H1 (cell line): Measurements from ENCODE around the gene SH2B3.

Experiments used
- EP300 ChIP-seq, 2 experiments: IDR thresholded peaks; 1 replicate in 1 of 2; 2 replicates in 1 of 2; pipeline ENCODE4 v1.6.1; 2011 to 2012; ENCODE audit warnings: low read depth in 2 of 2, low read length in 2 of 2, mild to moderate bottlenecking in 2 of 2, borderline replicate concordance in 1 of 2, inconsistent platforms in 1 of 2, moderate library complexity in 1 of 2
- TF ChIP-seq, protein P1 (sequence below), 3 experiments: IDR thresholded peaks; 1 replicate in 2 of 3; 2 replicates in 1 of 3; pipeline versions ENCODE4 v1.5.1 to v1.6.1; 2011; ENCODE audit warnings: low read length in 3 of 3, mild to moderate bottlenecking in 3 of 3, inconsistent platforms in 2 of 3, low read depth in 1 of 3, moderate library complexity in 1 of 3; ENCODE audit not compliant: insufficient read depth in 1 of 3; ENCODE audit errors: control extremely low read depth in 1 of 3
- TF ChIP-seq, protein P2 (sequence below): IDR thresholded peaks from 2 replicates; pipeline ENCODE4 v1.6.1; 2011; ENCODE audit warnings: low read length, improper control_type of control experiment

DNA sequence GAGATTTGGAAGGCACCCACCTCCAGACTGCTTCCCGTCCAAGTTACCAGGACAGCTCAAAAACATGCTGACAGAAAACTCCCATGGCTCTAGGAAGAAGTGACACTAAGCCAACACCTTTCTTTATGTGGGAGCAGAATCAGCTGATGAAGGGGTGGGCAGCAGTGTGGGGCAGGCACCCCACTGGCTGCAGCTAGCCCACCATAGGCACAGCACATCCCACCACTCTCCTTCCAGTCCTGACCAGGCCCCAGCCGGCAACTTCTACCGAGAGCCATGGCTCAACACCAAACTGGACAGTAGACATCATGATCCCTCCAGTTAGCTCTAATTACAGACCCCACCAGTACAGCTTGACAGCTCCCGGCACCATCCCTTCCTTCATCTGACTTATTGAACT lies 45.0 kb downstream of the SH2B3 start:
- no peak for TF ChIP-seq EP300 (IDR thresholded peaks at IDR 0.05; ENCODE audit: borderline replicate concordance in 1 of 2, low read depth in 2 of 2, low read length in 2 of 2)
- TF ChIP-seq, protein P1, sequence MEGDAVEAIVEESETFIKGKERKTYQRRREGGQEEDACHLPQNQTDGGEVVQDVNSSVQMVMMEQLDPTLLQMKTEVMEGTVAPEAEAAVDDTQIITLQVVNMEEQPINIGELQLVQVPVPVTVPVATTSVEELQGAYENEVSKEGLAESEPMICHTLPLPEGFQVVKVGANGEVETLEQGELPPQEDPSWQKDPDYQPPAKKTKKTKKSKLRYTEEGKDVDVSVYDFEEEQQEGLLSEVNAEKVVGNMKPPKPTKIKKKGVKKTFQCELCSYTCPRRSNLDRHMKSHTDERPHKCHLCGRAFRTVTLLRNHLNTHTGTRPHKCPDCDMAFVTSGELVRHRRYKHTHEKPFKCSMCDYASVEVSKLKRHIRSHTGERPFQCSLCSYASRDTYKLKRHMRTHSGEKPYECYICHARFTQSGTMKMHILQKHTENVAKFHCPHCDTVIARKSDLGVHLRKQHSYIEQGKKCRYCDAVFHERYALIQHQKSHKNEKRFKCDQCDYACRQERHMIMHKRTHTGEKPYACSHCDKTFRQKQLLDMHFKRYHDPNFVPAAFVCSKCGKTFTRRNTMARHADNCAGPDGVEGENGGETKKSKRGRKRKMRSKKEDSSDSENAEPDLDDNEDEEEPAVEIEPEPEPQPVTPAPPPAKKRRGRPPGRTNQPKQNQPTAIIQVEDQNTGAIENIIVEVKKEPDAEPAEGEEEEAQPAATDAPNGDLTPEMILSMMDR (IDR thresholded peaks at IDR 0.05; ENCODE audit: control extremely low read depth in 1 of 3, insufficient read depth in 1 of 3, low read depth in 1 of 3, low read length in 3 of 3): no peak
- TF ChIP-seq, protein P2, sequence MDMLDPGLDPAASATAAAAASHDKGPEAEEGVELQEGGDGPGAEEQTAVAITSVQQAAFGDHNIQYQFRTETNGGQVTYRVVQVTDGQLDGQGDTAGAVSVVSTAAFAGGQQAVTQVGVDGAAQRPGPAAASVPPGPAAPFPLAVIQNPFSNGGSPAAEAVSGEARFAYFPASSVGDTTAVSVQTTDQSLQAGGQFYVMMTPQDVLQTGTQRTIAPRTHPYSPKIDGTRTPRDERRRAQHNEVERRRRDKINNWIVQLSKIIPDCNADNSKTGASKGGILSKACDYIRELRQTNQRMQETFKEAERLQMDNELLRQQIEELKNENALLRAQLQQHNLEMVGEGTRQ: no peak
